ENCODE data around the gene SLC25A38.
"Not testable (repeated sequence)": the region's sequence is repeated elsewhere in the genome, so short reads cannot be mapped to it uniquely, and the experiment has no call there.

The SLC25A38 gene

GRCh38 chr3:39344746-39345344 lies 38.3 kb upstream of the SLC25A38 start:
- no peak overlapping the region for H3K27ac ChIP-seq
- TF ChIP-seq CTCF (conservative IDR thresholded peaks at IDR 0.05), result no peak
- TF ChIP-seq ZFX (IDR thresholded peaks at IDR 0.05), result no peak

- TF ChIP-seq ZFX (IDR thresholded peaks at IDR 0.05) (no peak), CTCF (conservative IDR thresholded peaks at IDR 0.05) (no peak)
- no peak overlapping the region for H3K27ac ChIP-seq
These were observed 36.2 kb upstream of the SLC25A38 start for GRCh38 chr3:39346785-39347585.

- no peak overlapping the region for H3K27ac ChIP-seq
- no peak for TF ChIP-seq ZFX (IDR thresholded peaks at IDR 0.05)
- no peak for TF ChIP-seq CTCF (conservative IDR thresholded peaks at IDR 0.05)
These were observed 35.6 kb upstream of the SLC25A38 start for GRCh38 chr3:39347586-39347876.

GRCh38 chr3:39349080-39349479 lies 34.1 kb upstream of the SLC25A38 start:
- TF ChIP-seq CTCF (conservative IDR thresholded peaks at IDR 0.05), result no peak
- no peak for TF ChIP-seq ZFX (IDR thresholded peaks at IDR 0.05)
- H3K27ac ChIP-seq, result no peak overlapping the region; the same call in 1 of the 2 replicates

GRCh38 chr3:39350714-39351113 lies 32.5 kb upstream of the SLC25A38 start:
- no peak overlapping the region for H3K27ac ChIP-seq
- no peak for TF ChIP-seq CTCF (conservative IDR thresholded peaks at IDR 0.05)
- no peak for TF ChIP-seq ZFX (IDR thresholded peaks at IDR 0.05)

GRCh38 chr3:39351134-39351533 lies 32.0 kb upstream of the SLC25A38 start:
- H3K27ac ChIP-seq, result not testable (repeated sequence)

- H3K27ac ChIP-seq, result not testable (repeated sequence)
These were observed 29.8 kb upstream of the SLC25A38 start for GRCh38 chr3:39353168-39353927.

- H3K27ac ChIP-seq, result no peak overlapping the region
- TF ChIP-seq CTCF (conservative IDR thresholded peaks at IDR 0.05), result no peak
These were observed 24.8 kb upstream of the SLC25A38 start for GRCh38 chr3:39358333-39358732.

Data from C4-2B (cell line).